GM18520 (cell line): Measurements from ENCODE around the gene GRM7.
A peak's percentile ranks its signal among the peaks of the same experiment; 100 is the strongest.

Experiments
- ATAC-seq: cut with Tn5 transposase; IDR thresholded peaks from one replicate; pipeline ENCODE4 v1.9.1; 2021; ENCODE audit not compliant: unreplicated experiment

GRM7 gene

DNA sequence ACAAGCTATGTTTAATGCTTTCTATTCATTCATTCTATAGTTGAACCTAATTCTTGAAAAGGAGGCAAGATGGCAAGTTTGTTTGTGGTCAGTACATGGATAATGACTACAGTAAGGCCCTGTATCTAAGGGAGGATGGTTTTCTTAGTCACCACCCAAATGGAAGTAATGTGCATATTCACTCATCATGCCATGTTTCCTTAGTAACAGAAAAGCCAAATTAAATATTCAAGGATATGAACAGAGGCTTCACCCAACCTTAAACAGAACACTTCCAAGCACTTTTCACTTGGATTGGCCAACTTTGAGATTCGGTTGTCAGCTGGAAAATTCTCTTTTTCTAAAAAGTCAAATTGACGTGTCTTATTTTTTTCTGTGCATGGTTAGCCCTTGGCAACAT, 835.4 kb downstream of the GRM7 start:
- no peak for ATAC-seq

DNA sequence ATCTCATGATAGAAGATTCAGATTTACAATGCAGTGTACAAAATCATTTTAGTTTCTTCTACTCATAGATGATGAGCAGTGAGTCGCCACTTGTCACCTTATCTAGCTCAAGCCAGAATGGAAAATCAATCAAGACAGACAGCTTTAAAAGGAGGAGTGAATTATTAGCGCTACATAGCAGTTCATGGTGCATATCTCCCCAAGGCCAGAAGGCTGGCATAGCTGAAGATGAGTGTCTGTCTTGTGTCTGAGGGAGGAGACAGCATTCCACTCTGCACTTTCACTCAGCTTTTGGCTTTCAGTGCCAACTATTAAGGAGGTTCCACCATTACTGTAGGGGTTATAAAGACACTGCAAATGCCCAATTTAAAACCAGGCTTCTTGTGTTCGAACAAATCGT, 836.6 kb downstream of the GRM7 start:
- no peak for ATAC-seq

DNA sequence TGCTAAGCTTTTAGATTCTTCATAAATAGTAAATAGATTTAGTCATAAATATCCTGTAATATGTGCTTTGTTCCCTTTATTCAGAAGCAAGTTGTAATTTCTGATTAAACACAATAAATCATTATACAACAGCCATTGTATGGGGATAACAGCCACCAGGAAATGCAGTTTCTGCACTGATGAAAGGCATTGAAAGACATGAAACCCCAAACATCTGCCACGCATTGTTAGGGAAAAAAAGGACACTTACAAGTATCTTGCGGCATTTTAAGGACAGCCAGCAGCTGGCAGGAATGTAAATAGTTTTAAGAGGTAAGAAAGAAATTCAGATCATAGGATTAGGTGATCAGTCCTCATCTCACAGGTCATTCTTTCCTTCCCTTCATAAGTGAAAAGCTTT, 839.6 kb downstream of the GRM7 start:
- no peak for ATAC-seq

DNA sequence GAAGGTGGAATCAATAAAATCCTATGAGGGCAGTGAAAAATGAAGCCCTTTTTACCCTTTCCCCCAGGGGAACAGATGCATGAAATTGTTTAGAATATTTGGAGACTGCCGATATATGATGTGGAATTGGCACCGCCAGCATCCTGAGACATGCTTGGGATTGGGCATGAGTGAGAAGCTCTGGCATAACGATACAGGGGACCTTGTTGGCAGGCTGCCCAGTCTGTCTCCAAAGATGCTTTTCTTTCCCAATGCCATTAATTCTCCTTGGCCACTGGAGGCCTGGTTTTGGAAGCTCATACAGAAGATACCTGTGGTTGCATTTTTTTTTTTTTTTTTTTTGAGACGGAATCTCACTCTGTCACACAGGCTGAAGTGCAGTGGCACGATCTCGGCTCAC, 840.1 kb downstream of the GRM7 start:
- no peak for ATAC-seq

DNA sequence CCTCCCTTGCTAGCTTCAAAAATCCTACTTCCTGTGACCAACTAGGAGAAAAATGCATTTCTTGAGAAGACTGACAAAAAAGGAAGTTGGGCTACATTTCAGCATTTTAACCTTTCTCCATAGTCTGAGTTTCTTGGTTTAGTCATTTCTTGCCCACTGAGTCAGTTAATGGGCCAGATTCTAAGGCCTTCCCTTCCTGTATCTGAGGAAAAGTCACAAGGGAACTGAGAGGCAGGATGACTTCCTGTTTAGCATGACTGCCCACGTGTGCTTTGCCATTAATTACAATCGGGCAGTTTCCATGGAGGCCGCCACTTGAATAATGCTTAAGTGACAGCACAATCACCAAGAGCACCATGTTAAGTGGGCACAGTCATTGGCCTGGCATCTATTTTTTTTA, 846.3 kb downstream of the GRM7 start:
- no peak for ATAC-seq

DNA sequence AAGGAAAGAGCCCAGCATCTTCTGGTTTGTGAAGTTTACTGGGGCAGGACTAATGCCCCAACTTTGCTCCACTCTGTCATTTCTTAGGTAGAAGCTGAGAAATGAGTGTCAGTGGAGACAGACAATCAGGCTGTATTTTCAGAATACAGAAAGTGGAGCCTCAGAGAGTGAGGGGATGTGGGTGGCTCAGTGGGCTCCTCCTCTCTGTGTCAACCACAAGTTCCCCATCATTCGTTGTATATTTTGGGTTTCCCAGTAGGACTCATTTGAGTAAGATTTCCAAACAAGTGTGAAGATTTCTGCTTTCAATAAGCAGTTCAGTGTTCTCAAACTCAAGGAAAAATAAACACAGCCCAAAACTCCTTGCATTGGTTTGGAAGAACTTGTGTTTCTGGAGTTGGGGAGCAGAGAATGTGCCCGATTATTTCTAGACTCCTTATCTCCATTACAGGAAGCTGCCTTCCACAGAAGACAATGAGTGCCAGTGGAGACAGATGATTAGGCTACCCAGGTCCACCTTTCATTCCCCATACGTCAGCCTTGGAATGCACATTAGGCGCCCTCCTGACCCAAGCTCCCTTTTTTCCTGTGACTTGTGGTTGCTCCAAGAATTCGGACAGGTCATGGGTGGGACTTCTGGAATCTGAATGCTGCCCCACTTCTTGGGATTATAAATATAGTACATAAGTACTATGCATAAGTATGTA, 848.6 kb downstream of the GRM7 start:
- no peak for ATAC-seq

DNA sequence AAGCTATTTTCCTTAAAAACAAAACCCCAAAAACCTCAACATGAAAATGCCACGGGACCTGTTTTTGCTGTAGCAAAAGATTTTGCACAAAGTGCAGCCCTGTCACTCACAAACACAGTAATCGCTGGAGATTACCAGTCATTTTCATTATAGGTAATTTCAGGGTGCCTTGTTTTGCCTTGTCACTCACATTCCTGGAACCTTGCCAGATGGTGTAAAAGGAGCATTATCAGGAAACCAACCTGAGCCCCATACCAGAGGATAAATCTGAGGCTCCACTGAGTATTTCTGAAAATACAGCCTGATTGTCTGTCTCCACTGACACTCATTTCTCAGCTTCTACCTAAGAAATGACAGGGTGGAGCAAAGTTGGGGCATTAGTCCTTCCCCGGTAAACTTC, 849.4 kb downstream of the GRM7 start:
- ATAC-seq: no peak

DNA sequence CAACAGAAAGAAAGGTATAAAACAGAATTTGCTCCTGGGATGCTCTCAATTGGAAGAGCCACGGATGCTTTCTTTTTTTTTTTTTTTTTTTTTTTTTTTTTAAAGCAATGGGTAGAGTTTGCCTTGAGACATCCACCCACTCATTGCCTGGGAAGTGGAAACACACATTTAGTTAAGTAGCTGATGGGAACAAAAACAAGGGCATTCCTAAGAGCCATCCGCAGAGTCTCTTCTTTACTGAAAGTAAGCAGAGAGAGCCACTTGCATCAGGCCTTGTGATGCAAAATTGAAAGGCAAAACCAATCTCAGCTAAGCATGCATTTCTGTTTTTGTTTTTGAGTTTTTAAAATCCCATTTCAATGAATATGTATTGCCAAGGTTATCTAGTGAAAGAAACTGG, 852.8 kb downstream of the GRM7 start:
- no peak for ATAC-seq

DNA sequence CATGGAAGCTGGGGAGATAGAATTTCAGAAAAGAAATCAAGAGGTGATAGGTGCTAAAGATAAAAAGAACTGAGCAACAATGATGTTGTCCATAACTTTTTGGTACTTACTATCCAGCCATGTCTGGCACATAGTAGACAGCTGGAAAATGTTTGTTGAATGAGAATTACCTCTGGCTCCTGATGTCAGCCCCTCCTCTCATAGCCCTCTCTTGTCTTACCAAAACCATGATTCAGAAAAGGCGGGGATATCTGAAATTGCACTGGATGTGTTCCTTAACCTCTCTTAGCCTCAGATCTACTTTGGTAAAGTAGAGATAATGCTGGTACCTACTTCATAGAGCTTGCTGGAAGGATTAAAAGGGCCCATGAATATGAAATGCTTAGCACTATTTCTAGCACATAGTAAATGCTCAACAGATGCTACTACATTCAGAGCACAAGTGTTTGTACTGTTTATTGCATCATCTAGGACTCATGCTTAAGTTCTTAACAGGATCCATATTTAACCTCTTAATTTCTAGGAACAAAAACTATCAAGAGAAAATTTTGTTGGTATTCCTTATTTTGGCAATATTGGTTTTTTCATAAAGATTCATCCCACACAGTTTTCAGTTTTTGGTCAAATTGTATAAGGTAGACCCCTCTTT, 859.9 kb downstream of the GRM7 start:
- no peak for ATAC-seq

DNA sequence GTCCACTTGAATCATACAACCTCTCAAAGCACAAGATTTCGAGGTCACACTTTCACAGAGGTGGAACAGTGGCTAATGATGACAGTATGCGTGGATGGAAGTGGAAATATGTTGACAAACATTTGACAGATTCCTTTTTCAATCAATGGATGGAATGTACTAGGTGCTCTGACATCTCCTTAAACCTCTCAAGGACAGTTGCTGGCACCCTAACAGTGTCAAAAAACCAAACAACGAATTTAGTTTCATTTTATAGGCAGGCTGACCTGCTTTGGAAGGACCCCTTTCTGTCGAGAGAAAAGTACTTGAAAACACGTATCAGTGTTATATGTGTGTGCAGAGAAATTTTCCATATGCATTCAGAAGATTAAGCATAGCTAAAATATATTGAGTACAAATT, 861.0 kb downstream of the GRM7 start:
- no peak for ATAC-seq

DNA sequence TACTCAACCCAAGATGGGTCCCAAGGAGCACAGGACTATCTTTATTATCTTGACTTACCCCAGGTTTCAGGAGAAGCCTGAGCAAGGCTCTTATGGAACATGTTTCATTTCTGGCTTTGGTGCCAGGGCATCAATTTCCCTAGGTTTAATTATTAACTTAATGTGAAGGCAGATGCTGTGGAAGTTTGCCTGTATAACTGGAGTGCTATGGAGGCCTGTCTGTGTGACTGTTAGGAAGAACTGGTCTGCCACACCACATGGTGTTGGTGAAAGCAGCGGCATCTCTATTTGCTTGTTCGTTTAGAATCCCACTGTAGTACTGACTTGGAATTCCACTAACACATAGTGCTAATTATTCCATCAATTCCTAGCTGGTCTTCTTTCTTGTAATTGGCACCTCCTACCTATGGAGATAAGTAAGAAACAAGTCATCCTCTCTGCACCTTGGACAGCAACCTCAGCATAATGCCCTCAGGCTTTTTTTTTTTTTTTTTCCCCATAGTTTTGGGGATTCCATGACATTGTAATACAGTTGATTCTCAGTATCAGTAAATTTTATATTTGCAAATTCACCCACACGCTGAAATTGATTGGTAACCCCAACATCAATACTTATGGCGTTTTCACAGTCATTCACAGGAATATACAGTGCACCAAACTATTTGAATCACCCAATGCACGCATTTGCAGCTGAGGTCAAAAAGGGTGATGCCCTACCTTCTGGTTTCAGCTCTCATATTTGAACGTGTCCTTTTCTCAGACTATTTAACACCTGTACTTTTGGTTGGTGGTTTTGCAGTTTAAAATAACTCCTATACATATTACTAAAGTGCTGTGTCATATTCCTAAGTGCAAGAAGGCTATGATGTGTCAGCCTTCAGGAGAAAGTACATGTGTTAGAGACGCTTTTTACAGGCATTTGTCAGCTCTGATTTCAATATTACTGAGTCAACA, 867.9 kb downstream of the GRM7 start:
- peak; percentile 54 for ATAC-seq

DNA sequence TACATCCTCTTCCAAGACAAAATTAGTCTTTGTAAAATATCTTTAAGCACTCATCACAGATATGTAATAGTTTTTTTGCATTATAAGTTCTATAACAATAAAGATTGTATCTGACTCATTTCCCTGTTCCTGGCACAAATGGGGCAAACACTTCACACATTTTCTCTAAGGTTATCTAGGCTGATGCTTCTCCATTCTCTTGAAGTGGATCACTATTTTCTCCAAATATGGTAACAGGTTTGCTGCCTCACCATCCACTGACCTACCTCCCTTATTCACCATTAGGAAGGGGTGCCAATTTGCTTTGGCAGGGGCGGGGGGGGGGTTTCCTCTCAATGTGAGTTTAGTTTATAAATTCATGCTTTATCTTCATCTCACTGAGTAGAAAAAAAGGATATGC, 873.0 kb downstream of the GRM7 start:
- no peak for ATAC-seq

DNA sequence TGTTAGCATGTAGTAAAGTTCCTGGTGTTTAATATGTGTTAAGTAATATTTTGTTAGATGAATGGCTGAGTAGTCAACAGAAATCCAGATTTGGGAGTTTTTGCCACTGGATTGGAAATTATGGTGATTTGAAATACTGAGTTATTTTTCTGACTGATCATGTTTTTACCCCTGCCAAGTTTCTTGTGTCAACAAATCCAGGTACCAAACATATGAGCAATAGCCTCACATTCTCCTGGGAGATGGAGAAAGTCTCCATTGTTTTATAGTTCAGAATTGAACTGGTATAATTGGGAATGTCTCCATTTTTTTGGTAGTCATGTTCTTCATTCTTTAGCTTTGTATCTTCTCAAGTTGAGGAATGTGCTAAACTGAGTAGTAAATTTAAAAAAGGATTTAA, 873.5 kb downstream of the GRM7 start:
- no peak for ATAC-seq

DNA sequence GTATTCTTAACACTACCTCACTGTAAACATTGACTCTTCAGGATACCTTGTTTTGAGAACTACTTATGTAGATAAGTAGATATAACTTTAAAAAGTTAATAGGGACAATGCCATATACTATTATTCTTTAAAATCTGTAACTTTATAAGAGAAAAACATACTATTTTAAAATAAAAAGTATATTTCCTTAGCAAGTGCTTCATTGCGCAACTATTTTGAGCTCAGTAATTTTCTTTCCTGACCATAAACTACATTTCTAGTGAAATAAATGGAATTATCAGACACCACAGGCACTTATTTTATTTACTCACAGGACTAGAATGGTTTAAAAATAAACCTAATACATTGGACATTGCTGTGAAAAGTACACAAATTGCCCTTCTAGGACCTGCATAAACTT, 876.3 kb downstream of the GRM7 start:
- ATAC-seq: no peak

DNA sequence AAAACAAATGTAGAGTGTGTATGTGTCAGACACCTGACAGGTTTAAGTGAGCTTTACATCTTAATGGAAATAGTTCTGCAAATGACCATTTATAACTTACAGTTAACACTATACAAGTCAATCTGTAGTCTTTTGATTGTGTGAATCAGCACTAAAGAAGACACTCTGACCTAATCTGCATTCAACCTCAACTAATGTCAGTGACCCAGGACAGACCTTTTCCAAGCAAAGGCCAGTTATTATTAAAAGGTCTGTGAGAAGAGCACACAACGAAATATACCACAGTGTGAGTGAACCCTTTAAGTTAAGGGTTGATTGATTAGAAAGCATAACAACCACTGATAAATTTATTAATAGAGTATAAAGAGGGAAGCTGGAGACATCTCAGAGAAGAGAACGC, 878.8 kb downstream of the GRM7 start:
- no peak for ATAC-seq

DNA sequence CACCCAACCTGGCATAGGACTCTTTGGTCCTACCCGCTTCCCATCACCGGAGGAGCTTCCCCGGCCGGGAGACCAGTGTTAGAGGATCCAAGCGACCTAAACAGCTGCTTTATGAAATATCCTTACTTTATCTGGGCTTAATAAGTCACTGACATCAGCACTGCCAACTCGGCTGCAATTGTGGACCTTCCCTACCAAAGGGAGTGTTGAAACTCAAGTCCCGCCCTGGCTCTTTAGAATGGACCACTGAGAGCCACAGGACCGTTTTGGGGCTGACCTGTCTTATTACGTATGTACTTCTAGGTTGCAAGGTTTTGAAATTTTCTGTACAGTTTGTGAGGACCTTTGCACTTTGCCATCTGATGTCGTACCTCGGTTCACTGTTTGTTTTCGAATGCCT, 879.5 kb downstream of the GRM7 start:
- ATAC-seq: no peak

DNA sequence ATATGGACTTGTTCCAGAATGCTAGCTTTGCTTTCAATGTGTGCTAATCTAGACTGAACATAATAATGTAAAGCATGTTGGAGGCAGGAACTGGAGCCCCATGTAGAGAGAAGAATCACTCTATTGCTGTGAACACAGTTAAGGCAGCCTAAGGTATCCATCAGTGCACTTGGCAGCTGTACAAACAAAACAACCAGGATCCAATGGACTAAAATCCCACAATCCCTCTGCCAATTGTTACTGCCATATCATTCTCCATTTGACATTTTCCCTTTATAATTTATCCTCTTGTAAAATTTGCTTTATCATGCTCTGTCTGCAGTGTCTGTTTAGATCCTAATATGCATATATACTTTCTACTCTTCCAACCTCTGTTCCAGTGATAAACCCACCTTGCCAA, 883.9 kb downstream of the GRM7 start:
- no peak for ATAC-seq

DNA sequence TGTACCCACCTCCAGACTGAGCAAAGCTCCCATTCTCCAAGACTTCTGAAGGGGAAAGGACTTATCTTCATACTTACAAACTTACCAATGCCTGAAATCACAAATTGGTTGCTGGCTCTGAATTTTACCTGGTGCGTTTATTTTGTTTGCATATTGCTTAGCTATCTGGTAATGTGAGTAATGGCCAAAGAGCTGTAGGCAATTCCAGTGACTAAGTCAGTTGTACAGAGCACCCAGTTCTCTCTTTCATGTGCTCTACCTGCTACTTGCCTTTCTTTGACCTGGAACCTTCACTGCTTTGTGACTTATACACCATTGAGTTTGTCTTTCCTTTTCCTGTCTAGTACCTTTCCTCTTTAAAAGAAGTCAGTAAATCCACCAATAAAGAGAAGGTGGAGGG, 884.8 kb downstream of the GRM7 start:
- no peak for ATAC-seq

DNA sequence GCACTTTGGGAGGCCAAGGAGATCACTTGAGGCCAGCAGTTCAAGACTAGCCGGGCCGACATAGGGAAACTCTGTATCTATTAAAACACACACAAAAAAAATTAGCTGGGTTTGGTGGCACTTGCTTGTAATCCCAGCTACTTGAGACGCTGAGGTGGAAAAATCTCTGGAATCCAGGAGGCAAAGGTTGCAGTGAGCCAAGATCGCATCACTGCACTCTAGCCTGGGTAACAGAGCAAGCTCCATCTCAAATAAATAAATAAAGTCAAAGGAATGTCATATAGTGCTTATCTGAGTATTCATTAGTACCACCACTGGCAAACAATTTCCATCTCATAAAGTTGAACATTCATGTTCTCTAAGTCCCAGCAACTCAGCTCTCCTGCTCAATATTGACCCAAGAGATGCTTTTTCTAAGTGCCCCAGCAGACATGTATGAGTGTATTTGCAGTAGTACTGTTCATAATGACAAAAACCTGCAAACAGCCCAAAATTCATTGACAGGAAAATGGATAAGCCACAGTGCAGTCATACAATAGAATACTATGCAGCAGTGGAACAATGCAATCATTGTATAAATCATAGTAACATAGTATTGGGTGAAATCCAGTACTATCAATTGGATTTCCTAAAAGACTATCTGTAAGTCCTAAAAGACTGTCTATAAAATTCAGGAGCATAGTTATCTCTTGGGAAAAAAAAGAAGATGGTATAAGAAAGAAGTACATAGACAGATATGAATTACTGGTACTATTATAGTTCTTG, 889.2 kb downstream of the GRM7 start:
- no peak for ATAC-seq

DNA sequence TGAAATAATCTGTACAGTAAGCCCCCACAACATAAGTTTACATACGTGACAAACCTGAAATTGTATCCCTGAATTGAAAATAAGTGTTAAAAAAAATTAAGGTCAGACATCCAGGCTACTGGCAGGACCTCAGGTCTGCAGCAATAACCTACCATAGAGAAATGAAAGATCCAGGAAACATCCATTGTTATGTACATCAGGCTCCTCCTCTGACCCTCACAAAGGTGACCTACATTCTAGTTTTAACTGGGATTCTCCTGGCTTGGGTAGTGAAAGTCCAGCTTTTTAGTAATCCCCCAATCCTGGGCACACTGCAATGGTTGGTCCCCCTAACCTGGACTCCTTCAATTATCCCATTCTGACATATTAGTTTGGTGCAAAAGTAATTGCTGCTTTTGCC, 891.1 kb downstream of the GRM7 start:
- no peak for ATAC-seq
